Measurements from ENCODE around the gene CMSS1.

- TF ChIP-seq, protein P1, sequence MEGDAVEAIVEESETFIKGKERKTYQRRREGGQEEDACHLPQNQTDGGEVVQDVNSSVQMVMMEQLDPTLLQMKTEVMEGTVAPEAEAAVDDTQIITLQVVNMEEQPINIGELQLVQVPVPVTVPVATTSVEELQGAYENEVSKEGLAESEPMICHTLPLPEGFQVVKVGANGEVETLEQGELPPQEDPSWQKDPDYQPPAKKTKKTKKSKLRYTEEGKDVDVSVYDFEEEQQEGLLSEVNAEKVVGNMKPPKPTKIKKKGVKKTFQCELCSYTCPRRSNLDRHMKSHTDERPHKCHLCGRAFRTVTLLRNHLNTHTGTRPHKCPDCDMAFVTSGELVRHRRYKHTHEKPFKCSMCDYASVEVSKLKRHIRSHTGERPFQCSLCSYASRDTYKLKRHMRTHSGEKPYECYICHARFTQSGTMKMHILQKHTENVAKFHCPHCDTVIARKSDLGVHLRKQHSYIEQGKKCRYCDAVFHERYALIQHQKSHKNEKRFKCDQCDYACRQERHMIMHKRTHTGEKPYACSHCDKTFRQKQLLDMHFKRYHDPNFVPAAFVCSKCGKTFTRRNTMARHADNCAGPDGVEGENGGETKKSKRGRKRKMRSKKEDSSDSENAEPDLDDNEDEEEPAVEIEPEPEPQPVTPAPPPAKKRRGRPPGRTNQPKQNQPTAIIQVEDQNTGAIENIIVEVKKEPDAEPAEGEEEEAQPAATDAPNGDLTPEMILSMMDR (IDR thresholded peaks at IDR 0.05 in 2 of 3, conservative IDR thresholded peaks at IDR 0.05 in 1 of 3; ENCODE audit: borderline replicate concordance in 1 of 3, insufficient read depth in 1 of 3, low read depth in 2 of 3, low read length in 2 of 3) = no peak
- no peak for TF ChIP-seq POLR2A (IDR thresholded peaks at IDR 0.05; ENCODE audit: borderline replicate concordance, extremely low read depth, insufficient read depth, insufficient read length)
- TF ChIP-seq SIN3A (IDR thresholded peaks at IDR 0.05; ENCODE audit: low read depth) = no peak
- TF ChIP-seq POLR2AphosphoS5 (IDR thresholded peaks at IDR 0.05; ENCODE audit: low read depth, low read length) = no peak
- no peak for TF ChIP-seq TCF7L2 (IDR thresholded peaks at IDR 0.05; ENCODE audit: borderline replicate concordance, extremely low read depth, insufficient read depth, insufficient read length)
- TF ChIP-seq ATF3 (IDR thresholded peaks at IDR 0.05) = no peak
- TF ChIP-seq EGR1 (IDR thresholded peaks at IDR 0.05; ENCODE audit: low read depth) = no peak
- no peak for TF ChIP-seq ZNF274 (IDR thresholded peaks at IDR 0.05; ENCODE audit: low read depth, low read length)
- TF ChIP-seq JUND (IDR thresholded peaks at IDR 0.05) = no peak
- no peak for TF ChIP-seq REST (IDR thresholded peaks at IDR 0.05; ENCODE audit: low read depth)
Observed at GRCh38 chr3:100141586-100141985, 323.9 kb downstream of the CMSS1 start.
